Measurements from ENCODE around the gene FAM114A1.
"Not testable (repeated sequence)": the region's sequence is repeated elsewhere in the genome, so short reads cannot be mapped to it uniquely, and the experiment has no call there.

FAM114A1 gene

DNA sequence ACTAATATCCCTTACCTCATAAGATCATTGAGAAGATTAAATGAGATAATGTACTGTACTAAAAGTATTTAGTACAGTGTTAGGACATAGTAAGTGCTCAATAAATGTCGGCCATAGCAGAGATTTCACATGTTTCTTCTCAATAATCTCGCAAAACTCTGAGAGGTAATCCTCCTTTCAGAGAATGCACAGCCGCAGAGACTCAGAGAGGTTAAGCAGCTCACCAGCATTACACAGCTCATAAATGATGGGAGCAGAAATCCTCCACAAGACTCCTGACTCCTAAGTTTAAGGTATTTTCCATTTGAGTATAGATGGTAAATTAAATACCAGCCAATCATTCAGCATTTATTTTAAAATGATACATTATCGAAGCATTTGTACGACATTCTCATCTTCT, 34.6 kb downstream of the FAM114A1 start:
- Mint-ChIP-seq H3K27ac (no peak overlapping the region), H3K4me1 (peaks cover 0 to 9% of the 10 kb centered on the region in 2 donors), H3K9me3 (no peaks in the 10 kb centered on the region), H3K27me3 (no peaks in the 10 kb centered on the region), H3K4me3 (no peak overlapping the region), H3K36me3 (no peaks in the 10 kb centered on the region)
- no peak for ATAC-seq (replicated peaks)
- no peak for DNase-seq

DNA sequence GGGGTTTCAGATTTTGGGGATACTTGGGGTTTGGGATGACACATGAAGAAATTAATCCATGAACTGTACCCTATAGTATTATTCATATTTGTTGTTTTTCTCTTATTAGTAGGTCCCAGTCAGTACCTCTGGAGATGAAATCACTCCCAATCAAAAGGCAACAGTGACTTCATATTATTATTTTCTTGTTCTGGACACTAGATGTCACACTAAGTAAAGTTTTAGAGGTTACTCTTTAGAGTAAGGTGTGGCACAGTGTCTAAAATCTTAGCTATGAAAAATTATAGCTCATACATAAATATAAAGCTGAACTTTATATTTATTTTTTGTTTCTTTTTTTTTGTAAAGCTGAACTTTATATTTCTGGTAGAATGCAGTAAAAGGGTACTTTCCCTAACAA, 35.1 kb downstream of the FAM114A1 start:
- Mint-ChIP-seq H3K36me3 (no peaks in the 10 kb centered on the region), H3K4me1 (peaks cover 0 to 9% of the 10 kb centered on the region in 2 donors), H3K4me3 (no peak overlapping the region), H3K9me3 (no peaks in the 10 kb centered on the region), H3K27me3 (no peaks in the 10 kb centered on the region), H3K27ac (no peak overlapping the region)
- ATAC-seq (replicated peaks) (peak; percentile 83 to 86), DNase-seq (no peak)

DNA sequence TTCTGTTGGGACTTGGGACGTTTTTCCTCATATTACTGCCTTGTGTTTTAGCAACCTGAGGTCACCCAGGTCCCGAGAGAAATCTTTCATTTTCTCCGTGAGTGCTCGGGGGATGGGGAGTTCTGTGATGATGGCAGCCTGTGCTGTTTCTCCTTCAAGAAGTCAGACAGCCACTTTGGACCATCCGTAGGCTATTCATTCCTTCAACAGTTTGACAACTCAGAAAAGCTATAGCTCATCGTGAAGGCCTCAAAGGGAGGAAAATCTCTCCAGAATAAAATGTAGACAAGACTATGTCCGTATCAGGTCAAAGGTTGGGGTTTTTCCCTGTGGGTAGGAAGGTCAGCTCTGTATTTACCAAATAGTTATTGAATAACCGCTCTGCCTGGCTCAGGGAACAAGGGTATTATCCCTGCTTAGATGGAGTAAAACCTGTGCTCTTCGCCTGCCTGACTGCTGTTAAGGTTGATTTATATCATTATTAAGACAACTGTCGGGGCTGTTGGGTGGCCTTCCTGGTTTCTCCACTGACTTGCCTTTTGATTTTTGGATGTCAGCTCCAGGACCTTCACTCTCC, 36.6 kb downstream of the FAM114A1 start:
- H3K4me3 Mint-ChIP-seq = no peak overlapping the region
- no peaks in the 10 kb centered on the region for H3K27me3 Mint-ChIP-seq
- H3K9me3 Mint-ChIP-seq = no peaks in the 10 kb centered on the region
- DNase-seq (no peak), ATAC-seq (replicated peaks) (no peak)
- H3K4me1 Mint-ChIP-seq = peaks cover 0 to 9% of the 10 kb centered on the region in 2 donors
- H3K36me3 Mint-ChIP-seq = no peaks in the 10 kb centered on the region
- no peak overlapping the region for H3K27ac Mint-ChIP-seq

DNA sequence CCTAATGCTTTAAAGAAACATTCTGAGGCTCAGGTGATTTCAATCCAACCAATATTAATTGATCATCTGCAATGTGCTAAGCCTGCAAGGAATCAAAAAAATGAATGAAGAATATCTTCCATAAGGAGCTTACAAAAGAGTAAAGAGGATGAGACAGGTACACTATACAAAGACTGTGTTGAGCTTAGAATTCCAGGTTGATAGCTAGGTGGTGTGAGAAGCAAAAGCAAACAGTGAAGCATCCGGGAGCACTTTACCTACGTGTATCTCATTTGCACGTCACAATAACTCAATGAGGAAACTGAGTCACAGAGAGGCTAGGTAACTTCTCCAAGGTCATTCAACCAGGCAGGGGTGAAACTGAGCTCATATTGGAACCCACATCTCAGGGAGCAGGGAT, 37.1 kb downstream of the FAM114A1 start:
- H3K4me1 Mint-ChIP-seq = peaks cover 0 to 9% of the 10 kb centered on the region in 2 donors
- no peaks in the 10 kb centered on the region for H3K9me3 Mint-ChIP-seq
- H3K27ac Mint-ChIP-seq = no peak overlapping the region
- no peak for DNase-seq
- no peak overlapping the region for H3K4me3 Mint-ChIP-seq
- no peaks in the 10 kb centered on the region for H3K36me3 Mint-ChIP-seq
- H3K27me3 Mint-ChIP-seq = no peaks in the 10 kb centered on the region
- ATAC-seq (replicated peaks) = no peak

DNA sequence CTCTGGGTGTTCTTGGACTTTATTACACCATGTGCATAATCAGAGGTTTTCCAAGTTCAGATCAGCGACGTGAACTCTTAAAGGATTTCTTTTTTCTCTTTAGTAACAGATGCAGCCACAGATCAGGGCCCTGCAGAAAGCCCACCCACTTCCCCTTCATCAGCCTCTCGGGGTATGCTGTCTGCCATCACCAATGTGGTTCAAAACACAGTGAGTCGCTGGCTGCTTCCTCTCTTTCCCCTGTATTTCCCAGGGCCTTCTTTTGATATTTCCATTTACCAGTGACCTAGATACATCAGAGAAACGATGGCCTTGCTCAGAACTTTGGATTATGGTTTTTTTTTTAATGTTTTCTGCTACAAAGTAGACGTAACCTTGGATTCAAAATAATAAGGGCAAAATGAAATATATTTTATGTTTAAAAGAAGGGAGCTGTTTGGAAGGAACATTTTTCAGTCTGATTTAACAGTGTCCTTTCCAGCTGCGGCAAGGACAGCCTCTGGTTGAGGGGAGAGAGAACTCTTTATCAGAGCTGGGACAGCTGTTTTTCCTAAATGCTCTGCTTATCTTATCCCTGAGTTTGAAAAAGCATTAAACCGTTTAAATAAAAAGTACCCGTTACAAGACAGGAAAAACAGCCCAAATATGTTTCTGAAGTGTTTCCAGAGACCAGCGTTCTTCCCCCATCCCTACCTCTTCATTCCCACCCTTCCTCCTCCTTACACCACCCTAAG, 38.2 kb downstream of the FAM114A1 start:
- Mint-ChIP-seq H3K4me3 (no peak overlapping the region), H3K27ac (no peak overlapping the region), H3K36me3 (peaks cover 0 to 2% of the 10 kb centered on the region in 2 donors), H3K27me3 (no peaks in the 10 kb centered on the region), H3K4me1 (peaks cover 0 to 9% of the 10 kb centered on the region in 2 donors), H3K9me3 (no peaks in the 10 kb centered on the region)
- DNase-seq = no peak
- ATAC-seq (replicated peaks) = no peak

DNA sequence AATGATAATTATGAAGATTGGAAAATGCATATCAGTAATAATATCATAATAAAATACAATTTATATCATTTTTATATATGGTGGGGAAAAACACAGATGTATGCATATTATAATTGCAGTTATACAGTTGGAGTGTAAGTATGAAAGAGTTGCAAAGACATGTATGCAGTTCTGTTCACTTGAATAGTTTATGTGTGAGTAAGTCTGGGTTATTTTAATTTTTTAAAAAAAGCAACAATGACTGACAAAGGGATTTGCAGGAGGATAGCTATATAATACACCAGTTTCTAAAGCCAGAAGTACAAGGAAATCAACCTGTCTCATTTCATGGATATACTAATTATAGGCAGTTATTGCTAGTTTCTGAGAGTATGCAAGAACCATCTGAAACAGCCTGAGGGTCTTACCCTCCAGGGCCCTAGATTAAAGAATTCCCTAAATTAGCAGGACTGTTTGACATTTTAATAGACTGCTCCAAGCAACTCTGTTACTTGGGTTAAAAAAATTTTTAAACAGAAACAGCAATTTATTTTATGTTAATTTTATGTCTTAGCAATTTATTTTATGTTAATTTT, 40.2 kb downstream of the FAM114A1 start:
- Mint-ChIP-seq H3K9me3 (no peaks in the 10 kb centered on the region), H3K4me3 (no peak overlapping the region), H3K4me1 (peaks cover 0 to 14% of the 10 kb centered on the region in 2 donors), H3K27me3 (no peaks in the 10 kb centered on the region), H3K36me3 (peaks cover 0 to 2% of the 10 kb centered on the region in 2 donors), H3K27ac (no peak overlapping the region)
- ATAC-seq (replicated peaks) (no peak), DNase-seq (no peak)

DNA sequence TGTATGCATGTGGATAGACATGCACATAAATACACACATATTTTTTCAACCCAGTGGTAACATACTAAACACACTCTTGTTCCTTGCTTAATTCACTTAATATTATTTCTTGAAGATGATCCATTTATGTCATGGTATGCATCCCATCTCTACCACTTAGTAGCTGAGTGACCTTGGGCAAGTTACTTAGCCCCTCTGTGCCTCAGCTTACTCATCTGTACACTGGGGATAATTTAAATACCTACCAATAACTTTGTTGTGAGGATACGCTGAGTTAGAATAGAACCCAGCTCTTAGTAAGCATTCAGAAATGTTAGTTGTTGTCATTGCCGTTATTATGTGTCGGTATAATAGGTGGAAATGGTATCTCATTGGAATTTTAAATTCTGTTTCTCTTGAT, 41.4 kb downstream of the FAM114A1 start:
- Mint-ChIP-seq H3K27me3 (no peaks in the 10 kb centered on the region), H3K9me3 (no peaks in the 10 kb centered on the region), H3K27ac (no peak overlapping the region), H3K4me1 (peaks cover 2 to 19% of the 10 kb centered on the region in 2 donors), H3K36me3 (peaks cover 0 to 3% of the 10 kb centered on the region in 2 donors), H3K4me3 (no peak overlapping the region)
- DNase-seq (no peak), ATAC-seq (replicated peaks) (no peak)

DNA sequence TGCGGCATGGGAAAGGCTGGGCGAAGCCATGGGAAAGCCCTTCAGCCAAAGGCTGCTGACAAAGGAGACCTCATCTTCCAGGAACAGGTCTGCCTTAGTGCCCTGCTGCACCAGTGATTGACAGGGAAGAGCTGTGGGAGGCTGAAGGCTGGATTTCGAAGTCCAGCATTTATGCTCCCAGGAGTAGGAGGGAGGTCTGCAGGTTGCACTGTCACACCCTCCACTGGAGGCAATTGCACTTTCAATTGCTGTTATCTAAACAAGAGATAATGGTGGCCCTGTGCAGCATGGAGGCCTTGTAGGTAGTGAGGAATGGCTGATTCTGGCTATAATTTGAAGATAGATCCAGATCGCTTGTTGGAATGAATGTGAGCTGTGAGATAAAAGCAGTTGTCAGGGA, 43.7 kb downstream of the FAM114A1 start:
- H3K4me3 Mint-ChIP-seq = no peak overlapping the region
- DNase-seq = no peak
- no peaks in the 10 kb centered on the region for H3K27me3 Mint-ChIP-seq
- no peaks in the 10 kb centered on the region for H3K9me3 Mint-ChIP-seq
- H3K4me1 Mint-ChIP-seq = peaks cover 9 to 19% of the 10 kb centered on the region in 2 donors
- H3K36me3 Mint-ChIP-seq = peaks cover 5 to 7% of the 10 kb centered on the region in 2 donors
- ATAC-seq (replicated peaks) = no peak
- no peak overlapping the region for H3K27ac Mint-ChIP-seq

DNA sequence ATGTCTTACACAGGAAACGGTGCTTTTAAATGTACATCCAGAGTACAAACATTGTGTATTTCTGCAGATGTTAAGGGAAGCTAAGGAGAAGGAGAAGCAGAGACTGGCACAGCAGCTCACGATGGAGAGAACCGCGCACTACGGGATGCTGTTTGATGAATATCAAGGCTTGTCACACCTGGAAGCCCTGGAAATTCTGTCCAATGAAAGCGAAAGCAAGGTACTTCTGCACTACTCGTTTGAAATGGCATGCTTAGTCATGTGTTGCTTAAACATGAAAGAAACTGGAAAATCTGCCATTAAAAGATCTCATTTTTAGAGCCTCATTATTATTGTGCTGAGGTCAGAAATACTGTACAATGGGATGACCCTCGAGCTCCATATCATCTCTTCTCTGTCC, 47.2 kb downstream of the FAM114A1 start:
- DNase-seq = no peak
- no peaks in the 10 kb centered on the region for H3K9me3 Mint-ChIP-seq
- peak; percentile 45 to 54 for ATAC-seq (replicated peaks)
- H3K27me3 Mint-ChIP-seq = no peaks in the 10 kb centered on the region
- peaks cover 9 to 19% of the 10 kb centered on the region in 2 donors for H3K4me1 Mint-ChIP-seq
- H3K36me3 Mint-ChIP-seq = peaks cover 7 to 8% of the 10 kb centered on the region in 2 donors
- peak overlapping the region in 1 of 2 donors; percentile 26 for H3K4me3 Mint-ChIP-seq
- no peak overlapping the region for H3K27ac Mint-ChIP-seq

DNA sequence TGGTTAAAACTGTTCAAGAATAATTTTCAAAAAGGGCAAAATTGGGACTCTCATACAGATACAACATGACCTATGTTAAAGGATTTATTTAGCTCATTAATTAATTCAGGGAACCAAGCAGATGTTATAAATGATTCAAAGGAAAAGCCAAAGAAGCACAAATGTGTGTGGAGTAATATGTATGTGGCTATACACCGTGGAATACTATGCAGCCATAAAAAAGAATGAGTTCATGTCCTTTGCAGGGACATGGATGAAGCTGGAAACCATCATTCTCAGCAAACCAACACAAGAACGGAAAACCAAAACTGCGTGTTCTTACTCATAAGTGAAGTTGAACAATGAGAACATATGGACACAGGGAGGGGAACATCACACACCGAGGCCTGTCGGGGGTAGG, 48.7 kb downstream of the FAM114A1 start:
- H3K27ac Mint-ChIP-seq; ATAC-seq (replicated peaks); H3K36me3 Mint-ChIP-seq; H3K27me3 Mint-ChIP-seq; H3K9me3 Mint-ChIP-seq; DNase-seq; H3K4me3 Mint-ChIP-seq: not testable (repeated sequence)
- peaks cover 18 to 27% of the 10 kb centered on the region in 2 donors for H3K4me1 Mint-ChIP-seq

DNA sequence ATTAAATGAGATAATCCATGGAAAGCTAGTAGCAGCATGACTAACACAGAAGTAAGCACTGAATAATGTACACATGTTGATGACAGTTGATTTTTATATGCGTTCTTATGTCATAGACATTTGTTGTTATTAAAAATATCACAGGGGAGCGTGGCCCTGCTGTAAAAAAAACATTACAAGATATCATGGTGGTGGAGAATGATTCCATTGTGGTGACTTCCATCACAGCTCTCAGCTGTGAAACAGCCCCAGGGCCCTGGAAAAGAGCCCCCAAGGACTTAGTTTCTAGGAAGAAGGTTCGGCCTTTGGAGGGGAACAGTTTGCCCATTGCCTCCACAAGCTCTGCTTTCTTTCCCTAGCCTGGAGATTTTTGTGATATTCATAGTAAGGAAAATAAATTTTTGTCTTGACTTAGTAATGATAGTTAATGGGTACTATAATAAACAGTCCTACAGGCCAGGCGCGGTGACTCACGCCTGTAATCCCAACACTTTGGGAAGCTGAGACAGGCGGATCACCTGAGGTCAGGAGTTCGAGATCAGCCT, 49.9 kb downstream of the FAM114A1 start:
- no peak overlapping the region for H3K4me3 Mint-ChIP-seq
- peaks cover 5 to 7% of the 10 kb centered on the region in 2 donors for H3K36me3 Mint-ChIP-seq
- no peak for ATAC-seq (replicated peaks)
- H3K9me3 Mint-ChIP-seq = no peaks in the 10 kb centered on the region
- H3K27ac Mint-ChIP-seq = no peak overlapping the region
- DNase-seq = no peak
- peaks cover 18 to 25% of the 10 kb centered on the region in 2 donors for H3K4me1 Mint-ChIP-seq
- H3K27me3 Mint-ChIP-seq = no peaks in the 10 kb centered on the region

DNA sequence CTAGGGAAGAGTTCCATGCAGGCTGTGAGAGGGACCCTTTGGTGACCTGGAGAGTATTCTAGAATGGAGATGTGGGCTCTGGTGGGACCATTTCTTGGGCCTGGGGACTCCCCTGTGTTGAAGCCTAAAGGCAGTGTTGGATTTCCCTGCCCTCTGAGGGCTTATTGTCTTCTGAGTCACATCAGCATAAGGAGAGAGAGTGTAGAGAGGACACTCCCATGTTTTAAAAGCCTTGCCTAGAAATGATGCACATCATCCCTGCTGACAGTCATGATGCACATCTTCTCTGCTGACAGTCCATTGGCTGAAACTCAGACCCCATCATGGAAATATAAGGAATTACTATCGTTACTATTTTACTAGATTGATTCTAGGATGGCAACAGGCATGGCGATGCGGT, 51.9 kb downstream of the FAM114A1 start:
- Mint-ChIP-seq H3K27ac (no peak overlapping the region), H3K4me1 (peaks cover 15 to 18% of the 10 kb centered on the region in 2 donors), H3K4me3 (no peak overlapping the region), H3K36me3 (peaks cover 4 to 7% of the 10 kb centered on the region in 2 donors), H3K27me3 (no peaks in the 10 kb centered on the region), H3K9me3 (no peaks in the 10 kb centered on the region)
- no peak for ATAC-seq (replicated peaks)
- no peak for DNase-seq

DNA sequence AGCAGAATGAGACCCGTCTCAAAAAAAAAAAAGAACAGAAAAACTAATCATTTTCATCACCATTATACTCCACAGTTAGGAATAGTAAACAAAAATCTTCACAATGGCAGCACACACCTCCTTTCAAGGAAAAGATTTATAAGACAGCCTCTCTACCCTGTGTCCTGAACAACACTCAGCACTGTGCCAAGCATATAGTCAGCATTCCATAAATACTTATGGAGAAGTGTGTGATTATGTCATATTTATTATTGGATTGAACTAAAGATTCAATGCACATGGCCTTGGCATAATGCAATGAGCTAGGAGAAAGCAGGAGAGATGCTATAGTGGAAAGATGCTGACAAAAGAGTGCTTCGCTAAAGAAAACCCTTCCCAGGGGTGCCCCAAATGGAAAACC, 52.6 kb downstream of the FAM114A1 start:
- H3K4me1 Mint-ChIP-seq = peaks cover 9 to 11% of the 10 kb centered on the region in 2 donors
- no peak for ATAC-seq (replicated peaks)
- H3K36me3 Mint-ChIP-seq = peaks cover 4 to 7% of the 10 kb centered on the region in 2 donors
- no peak overlapping the region for H3K27ac Mint-ChIP-seq
- no peak for DNase-seq
- no peaks in the 10 kb centered on the region for H3K9me3 Mint-ChIP-seq
- H3K4me3 Mint-ChIP-seq = no peak overlapping the region
- no peaks in the 10 kb centered on the region for H3K27me3 Mint-ChIP-seq

DNA sequence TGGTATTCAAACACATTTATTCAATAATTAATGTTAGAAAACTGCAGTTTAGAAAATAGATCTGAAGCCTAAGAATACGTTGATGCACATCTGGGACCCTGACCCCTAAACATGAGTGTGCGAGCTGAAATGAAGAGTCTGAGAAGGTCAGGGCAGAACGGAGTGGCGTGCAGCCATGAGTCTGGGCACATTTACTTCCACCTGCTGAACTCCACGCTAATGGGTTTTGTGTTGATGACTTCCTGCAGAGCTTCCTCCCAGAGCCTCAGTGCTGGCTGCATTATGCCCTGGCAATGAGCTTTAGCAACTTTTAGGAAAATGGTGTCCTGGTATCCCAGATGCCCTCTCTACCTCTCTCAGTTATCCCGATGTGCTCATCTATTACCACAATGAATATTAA, 53.1 kb downstream of the FAM114A1 start:
- ATAC-seq (replicated peaks) = no peak
- no peaks in the 10 kb centered on the region for H3K27me3 Mint-ChIP-seq
- no peaks in the 10 kb centered on the region for H3K9me3 Mint-ChIP-seq
- no peak for DNase-seq
- H3K36me3 Mint-ChIP-seq = peaks cover 4 to 7% of the 10 kb centered on the region in 2 donors
- peaks cover 8 to 9% of the 10 kb centered on the region in 2 donors for H3K4me1 Mint-ChIP-seq
- H3K27ac Mint-ChIP-seq = peak overlapping the region; percentile 44
- no peak overlapping the region for H3K4me3 Mint-ChIP-seq

DNA sequence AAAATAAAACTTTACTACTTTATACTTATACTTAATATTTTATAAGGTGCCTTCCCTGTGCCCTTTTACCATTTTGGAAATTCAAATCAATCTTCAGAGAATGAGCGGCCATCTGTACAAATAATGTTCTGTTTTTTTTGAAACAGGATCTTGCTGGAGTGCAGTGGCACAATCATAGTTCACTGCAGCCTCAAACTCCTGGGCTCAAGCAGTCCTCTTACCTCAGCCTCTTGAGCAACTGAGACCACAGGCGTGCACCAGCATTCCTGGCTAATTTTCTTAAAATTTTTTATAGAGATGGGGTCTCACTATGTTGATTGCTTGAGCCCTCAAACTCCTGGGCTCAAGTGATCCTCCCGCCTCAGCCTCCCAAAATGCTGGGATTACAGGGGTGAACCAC, 53.5 kb downstream of the FAM114A1 start:
- Mint-ChIP-seq H3K36me3 (peaks cover 2 to 3% of the 10 kb centered on the region in 2 donors), H3K27ac (no peak overlapping the region), H3K9me3 (no peaks in the 10 kb centered on the region), H3K27me3 (no peaks in the 10 kb centered on the region), H3K4me3 (no peak overlapping the region), H3K4me1 (peaks cover 8 to 9% of the 10 kb centered on the region in 2 donors)
- DNase-seq (no peak), ATAC-seq (replicated peaks) (no peak)
